ENCODE measurements around the gene SELP. TPM values are rescaled to one million over a fixed set of nuclear protein-coding genes. Genes with fewer than 3 reads are reported as not detected.
"Not testable (repeated sequence)": the region's sequence is repeated elsewhere in the genome, so short reads cannot be mapped to it uniquely, and the experiment has no call there.

SELP gene
- total RNA-seq = 0.49 to 0.65 TPM (median 0.61 TPM) in 3 replicates

DNA sequence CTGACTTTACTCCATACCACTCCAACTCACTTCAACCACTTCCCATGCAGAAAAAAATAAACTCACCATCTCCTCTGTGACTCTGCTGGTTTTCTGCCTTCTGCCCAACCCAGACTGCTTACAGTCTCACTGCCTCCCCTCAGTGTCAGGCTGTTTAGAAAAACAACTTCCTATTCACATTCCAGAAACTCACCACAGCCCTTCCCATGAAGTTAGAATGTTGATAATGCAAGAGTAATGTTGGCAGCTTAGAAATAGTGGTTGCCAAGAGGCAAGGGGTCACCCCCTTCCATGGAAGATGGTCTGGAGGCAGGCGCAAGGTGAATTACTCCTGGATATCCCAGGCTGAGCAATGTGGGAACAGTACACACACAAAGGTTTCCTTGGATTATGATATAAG, at the start of gene SELP:
TSS of gene SELP (minus strand) at position 119 of the 400 bp plus-strand sequence. CDS start at position 69, 50 bp downstream.
- Mint-ChIP-seq H3K27ac (peak within 1 kb of the TSS; percentile 23), H3K9me3 (peaks cover 13% of the 10 kb centered on the region), H3K36me3 (peaks cover 10% of the 10 kb centered on the region), H3K4me3 (no peak within 1 kb of the TSS), H3K27me3 (ENCODE audit: low read depth) (no peaks in the 10 kb centered on the region), H3K4me1 (peaks cover 5% of the 10 kb centered on the region)
- DNase-seq (ENCODE audit: low spot score in 2 of 2, unreplicated experiment in 2 of 2) = no peak
- TF ChIP-seq, protein P1, sequence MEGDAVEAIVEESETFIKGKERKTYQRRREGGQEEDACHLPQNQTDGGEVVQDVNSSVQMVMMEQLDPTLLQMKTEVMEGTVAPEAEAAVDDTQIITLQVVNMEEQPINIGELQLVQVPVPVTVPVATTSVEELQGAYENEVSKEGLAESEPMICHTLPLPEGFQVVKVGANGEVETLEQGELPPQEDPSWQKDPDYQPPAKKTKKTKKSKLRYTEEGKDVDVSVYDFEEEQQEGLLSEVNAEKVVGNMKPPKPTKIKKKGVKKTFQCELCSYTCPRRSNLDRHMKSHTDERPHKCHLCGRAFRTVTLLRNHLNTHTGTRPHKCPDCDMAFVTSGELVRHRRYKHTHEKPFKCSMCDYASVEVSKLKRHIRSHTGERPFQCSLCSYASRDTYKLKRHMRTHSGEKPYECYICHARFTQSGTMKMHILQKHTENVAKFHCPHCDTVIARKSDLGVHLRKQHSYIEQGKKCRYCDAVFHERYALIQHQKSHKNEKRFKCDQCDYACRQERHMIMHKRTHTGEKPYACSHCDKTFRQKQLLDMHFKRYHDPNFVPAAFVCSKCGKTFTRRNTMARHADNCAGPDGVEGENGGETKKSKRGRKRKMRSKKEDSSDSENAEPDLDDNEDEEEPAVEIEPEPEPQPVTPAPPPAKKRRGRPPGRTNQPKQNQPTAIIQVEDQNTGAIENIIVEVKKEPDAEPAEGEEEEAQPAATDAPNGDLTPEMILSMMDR (IDR thresholded peaks at IDR 0.05; ENCODE audit: unreplicated experiment) = no peak

DNA sequence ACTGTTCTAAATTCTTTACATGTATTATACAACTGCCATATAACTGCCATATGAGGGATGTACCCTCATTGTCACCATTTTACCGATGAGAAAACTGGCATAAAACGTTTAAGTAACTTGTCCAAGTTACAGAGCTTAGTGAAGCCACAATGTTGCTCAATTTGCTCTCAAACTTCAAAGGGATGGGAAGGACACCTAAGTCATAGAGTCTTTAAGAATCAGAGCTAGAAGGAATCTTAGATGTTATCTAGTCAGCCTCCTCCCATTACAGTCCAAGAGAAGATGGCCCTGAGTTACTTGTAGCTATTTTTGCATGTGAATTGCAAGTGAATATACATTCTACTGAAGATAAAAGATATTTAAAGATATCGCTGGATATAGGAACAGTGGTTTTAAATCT, 49.8 kb upstream of the SELP start:
- TF ChIP-seq, protein P1 (IDR thresholded peaks at IDR 0.05; ENCODE audit: unreplicated experiment) = no peak
- H3K27me3 Mint-ChIP-seq (ENCODE audit: low read depth) = no peaks in the 10 kb centered on the region
- H3K9me3 Mint-ChIP-seq = no peaks in the 10 kb centered on the region
- H3K36me3 Mint-ChIP-seq = no peaks in the 10 kb centered on the region
- no peak for DNase-seq (ENCODE audit: low spot score in 2 of 2, unreplicated experiment in 2 of 2)
- H3K4me1 Mint-ChIP-seq = peaks cover 15% of the 10 kb centered on the region
- no peak overlapping the region for H3K4me3 Mint-ChIP-seq
- H3K27ac Mint-ChIP-seq = no peak overlapping the region

DNA sequence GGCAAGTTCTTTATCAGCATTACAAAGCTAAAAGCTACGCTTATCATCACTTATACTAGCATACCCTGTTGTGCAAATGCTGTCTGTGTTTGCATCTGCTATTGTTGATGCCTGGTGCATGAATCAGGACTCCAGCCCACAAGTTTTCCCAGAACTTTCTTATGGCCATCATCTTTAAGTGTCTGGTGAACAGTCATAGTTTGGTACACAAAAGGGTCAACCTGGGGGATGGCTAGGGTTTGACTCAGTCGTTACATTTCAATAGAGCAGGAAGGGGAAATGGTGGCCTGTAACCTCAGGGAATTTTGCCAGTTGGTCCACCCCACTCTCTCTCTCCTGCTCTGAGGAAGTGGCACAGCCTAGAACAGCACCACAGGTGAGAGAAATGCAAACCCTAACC, 46.1 kb upstream of the SELP start:
- DNase-seq (ENCODE audit: low spot score in 2 of 2, unreplicated experiment in 2 of 2) = no peak

DNA sequence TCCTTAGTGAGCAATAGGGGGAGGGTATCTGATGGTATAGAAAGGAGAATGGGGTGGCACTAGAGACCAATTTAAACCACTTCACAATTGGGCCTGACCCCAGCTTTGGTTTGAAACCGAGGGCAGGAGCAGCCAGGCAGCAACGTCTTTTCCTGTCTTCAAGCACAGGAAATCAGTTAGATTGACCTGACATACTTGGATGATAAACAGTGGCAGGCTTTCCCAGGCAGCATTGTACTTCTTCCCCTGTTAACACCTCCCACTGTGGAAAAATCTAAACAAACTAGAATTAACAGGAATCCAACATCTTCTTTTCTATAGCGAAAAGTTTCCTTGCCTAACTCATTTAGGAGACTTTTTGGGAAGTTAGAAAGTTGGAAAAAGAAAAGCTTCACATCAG, 40.9 kb upstream of the SELP start:
- peaks cover 6% of the 10 kb centered on the region for H3K4me1 Mint-ChIP-seq

More for the DNA sequence above, 46.1 kb upstream of the SELP start:
- Mint-ChIP-seq H3K27me3 (ENCODE audit: low read depth) (no peaks in the 10 kb centered on the region), H3K27ac (no peak overlapping the region), H3K4me3 (no peak overlapping the region), H3K9me3 (peaks cover 7% of the 10 kb centered on the region), H3K36me3 (no peaks in the 10 kb centered on the region), H3K4me1 (peaks cover 9% of the 10 kb centered on the region)
- TF ChIP-seq, protein P1 (IDR thresholded peaks at IDR 0.05; ENCODE audit: unreplicated experiment) = no peak

DNA sequence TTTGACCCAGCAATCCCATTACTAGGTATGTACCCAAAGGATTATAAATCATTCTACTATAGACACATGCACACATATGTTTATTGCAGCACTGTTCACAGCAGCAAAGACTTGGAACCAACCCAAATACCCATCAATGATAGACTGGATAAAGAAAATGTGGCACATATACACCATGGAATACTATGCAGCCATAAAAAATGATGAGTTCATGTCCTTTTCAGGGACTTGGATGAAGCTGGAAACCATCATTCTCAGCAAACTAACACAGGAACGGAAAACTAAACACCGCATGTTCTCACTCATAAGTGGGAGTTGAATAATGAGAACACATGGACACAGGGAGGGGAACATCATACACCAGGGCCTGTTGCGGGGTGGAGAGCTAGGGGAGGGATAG, 40.3 kb upstream of the SELP start:
- H3K27ac Mint-ChIP-seq; H3K27me3 Mint-ChIP-seq (ENCODE audit: low read depth); H3K4me3 Mint-ChIP-seq; DNase-seq (ENCODE audit: low spot score in 2 of 2, unreplicated experiment in 2 of 2); H3K9me3 Mint-ChIP-seq; H3K36me3 Mint-ChIP-seq; H3K4me1 Mint-ChIP-seq: not testable (repeated sequence)

More for the DNA sequence above, 40.9 kb upstream of the SELP start:
- Mint-ChIP-seq H3K27ac (no peak overlapping the region), H3K27me3 (ENCODE audit: low read depth) (no peaks in the 10 kb centered on the region), H3K36me3 (no peaks in the 10 kb centered on the region), H3K9me3 (peaks cover 7% of the 10 kb centered on the region), H3K4me3 (no peak overlapping the region)
- DNase-seq (ENCODE audit: low spot score in 2 of 2, unreplicated experiment in 2 of 2) = no peak
- TF ChIP-seq, protein P1 (IDR thresholded peaks at IDR 0.05; ENCODE audit: unreplicated experiment) = no peak

DNA sequence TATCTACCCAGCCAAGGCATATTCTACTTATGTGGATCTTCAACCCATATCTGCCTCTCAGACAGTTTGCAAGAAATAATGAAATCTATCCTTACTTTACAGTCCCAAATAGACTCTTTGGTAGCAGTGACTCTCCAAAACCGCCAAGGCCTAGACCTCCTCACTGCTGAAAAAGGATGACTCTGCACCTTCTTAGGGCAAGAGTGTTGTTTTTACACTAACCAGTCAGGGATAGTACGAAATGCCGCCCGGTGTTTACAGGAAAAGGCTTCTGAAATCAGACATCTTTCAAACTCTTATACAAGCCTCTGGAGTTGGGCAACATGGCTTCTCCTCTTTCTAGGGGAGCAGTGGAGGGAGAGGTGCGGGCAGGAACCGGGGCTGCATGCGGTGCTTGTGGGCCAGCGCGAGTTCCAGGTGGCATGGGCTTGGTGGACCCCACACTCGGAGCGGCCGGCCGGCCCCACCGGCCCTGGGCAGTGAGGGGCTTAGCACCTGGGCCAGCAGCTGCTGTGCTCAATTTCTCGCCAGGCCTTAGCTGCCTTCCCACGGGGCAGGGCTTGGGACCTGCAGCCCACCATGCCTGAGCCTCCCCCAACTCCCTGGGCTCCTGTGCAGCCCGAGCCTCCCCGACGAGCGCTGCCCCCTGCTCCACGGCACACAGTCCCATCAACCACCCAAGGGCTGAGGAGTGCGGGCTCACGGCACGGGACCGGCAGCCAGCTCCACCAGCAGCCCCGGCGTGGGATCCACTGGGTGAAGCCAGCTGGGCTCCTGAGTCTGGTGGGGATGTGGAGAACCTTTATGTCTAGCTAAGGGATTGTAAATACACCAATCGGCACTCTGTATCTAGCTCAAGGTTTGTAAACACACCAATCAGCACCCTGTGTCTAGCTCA, 38.0 kb upstream of the SELP start:
- H3K27me3 Mint-ChIP-seq (ENCODE audit: low read depth); H3K4me3 Mint-ChIP-seq; H3K4me1 Mint-ChIP-seq; DNase-seq (ENCODE audit: low spot score in 2 of 2, unreplicated experiment in 2 of 2); H3K36me3 Mint-ChIP-seq; H3K9me3 Mint-ChIP-seq; H3K27ac Mint-ChIP-seq: not testable (repeated sequence)

DNA sequence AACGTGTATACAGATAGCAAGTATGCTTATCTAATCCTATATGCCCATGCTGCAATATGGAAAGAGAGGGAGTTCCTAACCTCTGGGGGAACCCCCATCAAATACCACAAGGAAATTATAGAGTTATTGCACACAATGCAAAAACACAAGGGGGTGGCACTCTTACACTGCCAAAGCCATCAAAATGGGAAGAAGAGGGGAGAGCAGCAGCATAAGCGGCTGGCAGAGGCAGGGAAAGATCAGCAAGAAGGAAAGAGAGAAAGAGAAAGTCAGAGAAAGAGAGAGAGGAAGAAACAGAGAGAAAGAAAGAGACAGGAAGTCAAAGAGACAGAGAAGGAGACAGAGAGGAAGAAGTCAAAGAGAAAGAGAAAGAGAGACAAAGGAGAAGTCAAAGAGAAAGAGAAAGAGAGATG, 37.3 kb upstream of the SELP start:
- not testable (repeated sequence) for H3K36me3 Mint-ChIP-seq; H3K27me3 Mint-ChIP-seq (ENCODE audit: low read depth); H3K27ac Mint-ChIP-seq; H3K9me3 Mint-ChIP-seq; DNase-seq (ENCODE audit: low spot score in 2 of 2, unreplicated experiment in 2 of 2); H3K4me3 Mint-ChIP-seq; H3K4me1 Mint-ChIP-seq

DNA sequence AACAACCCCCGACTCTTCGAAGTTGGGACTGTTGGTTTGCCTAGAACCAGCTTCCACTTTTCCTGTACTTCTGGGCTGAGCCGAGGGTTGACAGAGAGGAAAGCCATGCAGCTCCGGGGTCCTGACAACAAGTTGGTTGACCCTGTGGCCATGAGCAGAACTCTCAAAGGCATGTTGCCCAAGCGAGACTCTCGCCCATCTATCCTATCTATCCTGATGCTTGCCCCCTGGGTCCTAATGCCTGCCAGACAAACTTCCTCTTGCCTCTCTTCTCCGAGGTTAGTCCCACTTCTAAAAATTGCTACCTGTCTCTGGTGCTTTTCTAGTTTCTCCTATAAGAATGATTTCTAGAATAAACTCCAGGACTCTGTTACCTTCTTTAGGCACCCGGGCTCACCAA, 32.8 kb upstream of the SELP start:
- not testable (repeated sequence) for H3K4me1 Mint-ChIP-seq, H3K4me3 Mint-ChIP-seq
- H3K9me3 Mint-ChIP-seq = peaks cover 29% of the 10 kb centered on the region

GRCh38 chr1:169661066-169661465, 31.1 kb upstream of the SELP start:
- DNase-seq (ENCODE audit: low spot score in 2 of 2, unreplicated experiment in 2 of 2); H3K36me3 Mint-ChIP-seq; H3K4me3 Mint-ChIP-seq; H3K27me3 Mint-ChIP-seq (ENCODE audit: low read depth); H3K27ac Mint-ChIP-seq; H3K4me1 Mint-ChIP-seq: not testable (repeated sequence)
- peaks cover 34% of the 10 kb centered on the region for H3K9me3 Mint-ChIP-seq

More for the DNA sequence above, 32.8 kb upstream of the SELP start:
- not testable (repeated sequence) for H3K27me3 Mint-ChIP-seq (ENCODE audit: low read depth); H3K27ac Mint-ChIP-seq; H3K36me3 Mint-ChIP-seq; DNase-seq (ENCODE audit: low spot score in 2 of 2, unreplicated experiment in 2 of 2)

DNA sequence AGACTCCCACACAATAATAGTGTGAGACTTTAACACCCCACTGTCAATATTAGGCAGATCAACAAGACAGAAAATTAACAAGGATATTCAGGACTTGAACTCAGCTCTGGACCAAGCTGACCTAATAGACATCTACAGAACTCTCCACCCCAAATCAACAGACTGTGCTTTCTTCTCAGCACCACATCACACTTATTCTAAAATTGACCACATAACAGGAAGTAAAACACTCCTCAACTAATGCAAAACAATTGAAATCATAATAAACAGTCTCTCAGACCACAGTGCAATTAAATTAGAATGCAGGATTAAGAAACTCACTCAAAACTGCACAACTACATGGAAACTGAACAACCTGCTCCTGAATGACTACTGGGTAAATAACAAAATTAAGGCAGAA, 28.9 kb upstream of the SELP start:
- DNase-seq (ENCODE audit: low spot score in 2 of 2, unreplicated experiment in 2 of 2); H3K27ac Mint-ChIP-seq; H3K4me3 Mint-ChIP-seq; H3K36me3 Mint-ChIP-seq; H3K27me3 Mint-ChIP-seq (ENCODE audit: low read depth); H3K4me1 Mint-ChIP-seq: not testable (repeated sequence)
- peaks cover 37% of the 10 kb centered on the region for H3K9me3 Mint-ChIP-seq

Measured in mesothelial cell of epicardium (in vitro differentiated cells).